ENCODE data around the gene MPHOSPH6. TPM values are rescaled to one million over a fixed set of nuclear protein-coding genes. Genes with fewer than 3 reads are reported as not detected.
"Not testable (repeated sequence)": the region's sequence is repeated elsewhere in the genome, so short reads cannot be mapped to it uniquely, and the experiment has no call there.

MPHOSPH6 gene
- total and polyA plus RNA-seq, 2 donors (not counting 3 experiments of a cell fraction or from before 2014, with no cell fraction given), result 10.9 to 32.0 TPM

GRCh38 chr16:82146556-82146955 is 23.5 kb downstream of the MPHOSPH6 start:
- H3K9me3 ChIP-seq (replicated peaks; ENCODE audit: control insufficient read depth, insufficient read depth, low read length), result no peaks in the 10 kb centered on the region
- dilution Hi-C loops (cut with MboI; ENCODE audit: extremely low pct_ligation_motif_present, low sequenced_read_pairs) (no loop called here), intact Hi-C loops (cut with micrococcal nuclease) (no loop called here)
- no peaks in the 10 kb centered on the region for H3K9me1 ChIP-seq (replicated peaks; ENCODE audit: control insufficient read depth, extremely low read depth, insufficient read depth, low read length)
- H3K27ac ChIP-seq (ENCODE audit: insufficient read depth, low read depth, low read length), result no peak overlapping the region
- H3K36me3 ChIP-seq (ENCODE audit: control insufficient read depth in 2 of 2, extremely low read depth in 1 of 2, insufficient read depth in 2 of 2, low read length in 2 of 2), result peaks cover 3 to 6% of the 10 kb centered on the region in 2 experiments
- no peaks in the 10 kb centered on the region for H4K20me1 ChIP-seq (replicated peaks; ENCODE audit: control insufficient read depth, extremely low read depth, insufficient read depth, low read length)
- no peaks in the 10 kb centered on the region for H3K27me3 ChIP-seq (ENCODE audit: control insufficient read depth in 2 of 2, insufficient read depth in 2 of 2, low read length in 2 of 2)
- H3K79me2 ChIP-seq (ENCODE audit: control insufficient read depth, insufficient read depth, low read length), result no peaks in the 10 kb centered on the region
- ChIA-PET POLR2A (no interaction called here), CTCF (no interaction called here)
- no peaks in the 10 kb centered on the region for H3K4me1 ChIP-seq (ENCODE audit: control insufficient read depth, extremely low read depth, insufficient read depth, low read length)
- TF ChIP-seq FOS (IDR thresholded peaks at IDR 0.05; ENCODE audit: borderline replicate concordance, insufficient read depth, low read length) (no peak), MYC (IDR thresholded peaks at IDR 0.05; ENCODE audit: low read depth, low read length) (no peak), MAX (IDR thresholded peaks at IDR 0.05; ENCODE audit: insufficient read depth, insufficient read length) (no peak), POLR2AphosphoS5 (IDR thresholded peaks at IDR 0.05; ENCODE audit: insufficient read depth, low read depth, low read length) (no peak), GATA2 (IDR thresholded peaks at IDR 0.05; ENCODE audit: insufficient read depth, insufficient read length, low read depth, low read length) (no peak), EZH2 (IDR thresholded peaks at IDR 0.05; ENCODE audit: borderline replicate concordance, low read depth, low read length, severe bottlenecking) (no peak), CTCF (IDR thresholded peaks at IDR 0.05; ENCODE audit: extremely low read depth in 1 of 2, insufficient read depth in 1 of 2, low read depth in 1 of 2, low read length in 2 of 2) (no peak), POLR2A (IDR thresholded peaks at IDR 0.05; ENCODE audit: low read depth, low read length) (no peak), JUN (IDR thresholded peaks at IDR 0.05; ENCODE audit: borderline replicate concordance, insufficient read depth, insufficient read length, low read depth) (no peak)
- FAIRE-seq (no peak), DNase-seq (ENCODE audit: low read depth, low spot score) (no peak)
- H3K4me2 ChIP-seq (ENCODE audit: insufficient read depth, low read length), result no peak overlapping the region
- no peak overlapping the region for H3K4me3 ChIP-seq (replicated peaks in 1 of 3; ENCODE audit: insufficient read depth in 1 of 3, low read depth in 1 of 3, low read length in 3 of 3)
- no peak overlapping the region for H3K9ac ChIP-seq (replicated peaks; ENCODE audit: extremely low read depth, insufficient read depth, low read length)
- no TSS peak for BruUV-seq (replicated peaks)
- H2AFZ ChIP-seq (ENCODE audit: low read depth, low read length), result no peak overlapping the region

GRCh38 chr16:82139286-82139571 is 30.8 kb downstream of the MPHOSPH6 start:
- H3K27me3 ChIP-seq (ENCODE audit: control insufficient read depth in 2 of 2, insufficient read depth in 2 of 2, low read length in 2 of 2); dilution Hi-C loops (cut with MboI; ENCODE audit: extremely low pct_ligation_motif_present, low sequenced_read_pairs); H3K36me3 ChIP-seq (ENCODE audit: control insufficient read depth in 2 of 2, extremely low read depth in 1 of 2, insufficient read depth in 2 of 2, low read length in 2 of 2); H3K9me1 ChIP-seq (replicated peaks; ENCODE audit: control insufficient read depth, extremely low read depth, insufficient read depth, low read length); CTCF ChIA-PET; intact Hi-C loops (cut with micrococcal nuclease); H4K20me1 ChIP-seq (replicated peaks; ENCODE audit: control insufficient read depth, extremely low read depth, insufficient read depth, low read length); DNase-seq (ENCODE audit: low read depth, low spot score); FAIRE-seq; H3K79me2 ChIP-seq (ENCODE audit: control insufficient read depth, insufficient read depth, low read length); H3K27ac ChIP-seq (ENCODE audit: insufficient read depth, low read depth, low read length); H3K4me1 ChIP-seq (ENCODE audit: control insufficient read depth, extremely low read depth, insufficient read depth, low read length); POLR2A ChIA-PET; H3K4me3 ChIP-seq (replicated peaks in 1 of 3; ENCODE audit: insufficient read depth in 1 of 3, low read depth in 1 of 3, low read length in 3 of 3); H3K4me2 ChIP-seq (ENCODE audit: insufficient read depth, low read length); H3K9ac ChIP-seq (replicated peaks; ENCODE audit: extremely low read depth, insufficient read depth, low read length); H3K9me3 ChIP-seq (replicated peaks; ENCODE audit: control insufficient read depth, insufficient read depth, low read length); BruUV-seq (replicated peaks); H2AFZ ChIP-seq (ENCODE audit: low read depth, low read length): not testable (repeated sequence)

Measured in endothelial cell of umbilical vein (primary cell).